Esophagus muscularis mucosa (tissue), 4 donors: ENCODE results near the gene RNF39. TPM values are rescaled to one million over a fixed set of nuclear protein-coding genes. Genes with fewer than 3 reads are reported as not detected.

ENCODE experiments used
- DNase-seq: peaks from one replicate; pipeline ENCODE4 v3.0.0-alpha.2; 2017; ENCODE audit errors: extremely low spot score
- H3K27ac ChIP-seq, 4 donors: fragments of 200-600 bp; sonication (generic); replicated peaks in 1 of 4; 1 replicate in 3 of 4; 2 replicates in 1 of 4; pipeline ENCODE4 v1.5.1; 2016 to 2019; ENCODE audit warnings: mild to moderate bottlenecking in 1 of 4
- H3K27me3 ChIP-seq, 4 donors: fragments of 200-600 bp; sonication (generic); one replicate each; pipeline versions ENCODE4 v1.5.1 to v1.6.0; 2016 to 2019
- H3K36me3 ChIP-seq, 4 donors: fragments of 200-600 bp; sonication (generic); one replicate each; pipeline ENCODE4 v1.5.1; 2016 to 2019
- H3K4me1 ChIP-seq, 4 donors: fragments of 200-600 bp; sonication (generic); one replicate each; pipeline ENCODE4 v1.5.1; 2016 to 2019
- H3K4me3 ChIP-seq, 4 donors: fragments of 200-600 bp; sonication (generic); 1 replicate in 2 of 4; 2 replicates in 2 of 4; pipeline ENCODE4 v1.5.1; 2016 to 2019; ENCODE audit warnings: mild to moderate bottlenecking in 4 of 4, moderate library complexity in 1 of 4
- H3K9me3 ChIP-seq, 4 donors: fragments of 200-600 bp; sonication (generic); 1 replicate in 3 of 4; 2 replicates in 1 of 4; pipeline ENCODE4 v1.5.1; 2016 to 2019
- CTCF ChIP-seq, 3 experiments: fragments of 200-600 bp in 2 of 3; fragments of 450-650 bp in 1 of 3; sonication (generic) in 2 of 3; IDR thresholded peaks; one replicate each; pipeline ENCODE4 v1.5.1; 2017 to 2019; ENCODE audit warnings: antibody characterized with exemption in 3 of 3, mild to moderate bottlenecking in 2 of 3, moderate library complexity in 1 of 3
- EP300 ChIP-seq: sonication (generic); formaldehyde crosslinking; IDR thresholded peaks from one replicate; pipeline ENCODE4 v1.6.1; 2017; ENCODE audit warnings: antibody characterized with exemption
- POLR2A ChIP-seq: fragments of 450-650 bp; IDR thresholded peaks from one replicate; pipeline ENCODE4 v1.6.1; 2017; ENCODE audit warnings: antibody characterized with exemption, moderate library complexity, mild to moderate bottlenecking, low read depth
- POLR2AphosphoS5 ChIP-seq, 2 donors: sonication (generic); formaldehyde crosslinking; IDR thresholded peaks; one replicate each; pipeline ENCODE4 v1.6.1; 2017; ENCODE audit warnings: antibody characterized with exemption in 2 of 2
- WGBS: methylation state at CpG from one replicate; pipeline ENCODE4 v1.1.5; 2018; 5-methylcytosine and 5-hydroxymethylcytosine counted together
- intact Hi-C: fragments of 100-400 bp; cut with DNase I; formaldehyde crosslinking; loops from one replicate; pipeline ENCODE4 v1.15.1; 2023
- total RNA-seq, 4 donors: library from RNA; depleted of rRNA; stranded (reverse); fragments of >200 nt; gene quantifications; one replicate each; pipeline versions ENCODE4 v1.1.0 to v1.2.1, GENCODE V29; 2016

Gene RNF39
- total RNA-seq, 4 donors from 2014 or later = 0.11 TPM; not detected in 3

GRCh38 chr6:30096829-30097228 lies 21.3 kb upstream of the RNF39 start:
- peaks cover 15 to 19% (median 18%) of the 10 kb centered on the region in 4 donors for H3K4me1 ChIP-seq
- no peaks in the 10 kb centered on the region for H3K36me3 ChIP-seq
- H3K9me3 ChIP-seq = no peaks in the 10 kb centered on the region
- DNase-seq = no peak
- peaks cover 7 to 95% (median 35%) of the 10 kb centered on the region in 4 donors for H3K27me3 ChIP-seq
- TF ChIP-seq EP300 (no peak), POLR2AphosphoS5 (IDR thresholded peaks at IDR 0.05) (no peak), CTCF (IDR thresholded peaks at IDR 0.05) (no peak), POLR2A (no peak)
- intact Hi-C loops = no loop called here
- WGBS = 53% methylated on average over 1 of the region's 1 CpG
- H3K4me3 ChIP-seq = no peak overlapping the region
- H3K27ac ChIP-seq = no peak overlapping the region

- Histone ChIP-seq H3K27me3 (peaks cover 0 to 97% (median 21%) of the 10 kb centered on the region in 4 donors), H3K27ac (no peak overlapping the region), H3K4me1 (no peaks in the 10 kb centered on the region), H3K4me3 (no peak overlapping the region), H3K36me3 (no peaks in the 10 kb centered on the region), H3K9me3 (no peaks in the 10 kb centered on the region)
- DNase-seq = no peak
- TF ChIP-seq EP300 (no peak), POLR2AphosphoS5 (IDR thresholded peaks at IDR 0.05) (no peak), POLR2A (no peak), CTCF (IDR thresholded peaks at IDR 0.05) (no peak)
- 76% methylated on average over 4 of the region's 5 CpGs for whole genome bisulfite sequencing
- intact Hi-C loops = no loop called here
Measured at GRCh38 chr6:30093951-30094661, 18.5 kb upstream of the RNF39 start.

- WGBS = 70% methylated on average over 6 of the region's 6 CpGs
- no peak for DNase-seq
- Histone ChIP-seq H3K36me3 (no peaks in the 10 kb centered on the region), H3K4me3 (no peak overlapping the region), H3K9me3 (no peaks in the 10 kb centered on the region), H3K27me3 (peaks cover 0 to 95% (median 16%) of the 10 kb centered on the region in 4 donors), H3K27ac (no peak overlapping the region), H3K4me1 (no peaks in the 10 kb centered on the region)
- no peak for TF ChIP-seq POLR2AphosphoS5 (IDR thresholded peaks at IDR 0.05)
- no peak for TF ChIP-seq EP300
- no peak for TF ChIP-seq CTCF (IDR thresholded peaks at IDR 0.05)
- no peak for TF ChIP-seq POLR2A
- intact Hi-C loops = no loop called here
Measured at GRCh38 chr6:30092852-30093543, 17.4 kb upstream of the RNF39 start.

- Histone ChIP-seq H3K27ac (no peak overlapping the region), H3K36me3 (no peaks in the 10 kb centered on the region), H3K4me1 (no peaks in the 10 kb centered on the region), H3K27me3 (peaks cover 0 to 95% (median 10%) of the 10 kb centered on the region in 4 donors), H3K9me3 (no peaks in the 10 kb centered on the region), H3K4me3 (no peak overlapping the region)
- WGBS = 64% methylated on average over 11 of the region's 11 CpGs
- no peak for DNase-seq
- intact Hi-C loops = no loop called here
- TF ChIP-seq CTCF (IDR thresholded peaks at IDR 0.05) (no peak), POLR2AphosphoS5 (IDR thresholded peaks at IDR 0.05) (no peak), EP300 (no peak), POLR2A (no peak)
Measured at GRCh38 chr6:30091577-30092381, 16.2 kb upstream of the RNF39 start.
